HG03575 (cell line): Measurements from ENCODE around the gene TMEM53.

Source experiments
- ATAC-seq: cut with Tn5 transposase; IDR thresholded peaks from one replicate; pipeline ENCODE4 v1.9.1; 2021; ENCODE audit not compliant: unreplicated experiment, insufficient number of reproducible peaks, low FRiP score; ENCODE audit errors: extremely low read depth

TMEM53 gene

GRCh38 chr1:44616284-44616990 is 57.8 kb downstream of the TMEM53 start:
- ATAC-seq: no peak

- no peak for ATAC-seq
These were observed 60.3 kb downstream of the TMEM53 start for GRCh38 chr1:44613941-44614340.

- ATAC-seq: no peak
These were observed 62.4 kb downstream of the TMEM53 start for GRCh38 chr1:44611866-44612265.

GRCh38 chr1:44611419-44611818 is 62.9 kb downstream of the TMEM53 start:
- no peak for ATAC-seq

GRCh38 chr1:44610527-44611148 is 63.6 kb downstream of the TMEM53 start:
- ATAC-seq: no peak

- ATAC-seq: no peak
These were observed 64.3 kb downstream of the TMEM53 start for GRCh38 chr1:44609768-44610526.

GRCh38 chr1:44609412-44609767 is 64.9 kb downstream of the TMEM53 start:
- no peak for ATAC-seq

- no peak for ATAC-seq
These were observed 66.1 kb downstream of the TMEM53 start for GRCh38 chr1:44608141-44608540.

- ATAC-seq: no peak
These were observed 67.5 kb downstream of the TMEM53 start for GRCh38 chr1:44606701-44607281.

GRCh38 chr1:44605914-44606615 is 68.2 kb downstream of the TMEM53 start:
- ATAC-seq: no peak

- no peak for ATAC-seq
These were observed 69.9 kb downstream of the TMEM53 start for GRCh38 chr1:44604157-44604955.

- ATAC-seq: no peak
These were observed 70.6 kb downstream of the TMEM53 start for GRCh38 chr1:44603718-44604117.
